NCI-H2196 treated with DMSO at 0.1 percent for 48 hours (cell line): ENCODE data around the gene SOX6.

ENCODE experiments used
- DNase-seq: peaks from one replicate; lab custom pipeline; 2025; ENCODE audit not compliant: unreplicated experiment; lab: John Stamatoyannopoulos, UW

Gene SOX6

GRCh38 chr11:16009021-16009420, 347.3 kb downstream of the SOX6 start:
- no peak for DNase-seq

- DNase-seq, result no peak
Observed at GRCh38 chr11:16007514-16007913, 348.8 kb downstream of the SOX6 start.

GRCh38 chr11:16002942-16003341, 353.4 kb downstream of the SOX6 start:
- DNase-seq, result no peak

- DNase-seq, result peak; percentile 46
Observed at GRCh38 chr11:16001899-16002426, 354.4 kb downstream of the SOX6 start.

- no peak for DNase-seq
Observed at GRCh38 chr11:16001044-16001568, 355.2 kb downstream of the SOX6 start.

- no peak for DNase-seq
Observed at GRCh38 chr11:16000065-16000464, 356.3 kb downstream of the SOX6 start.

- DNase-seq, result no peak
Observed at GRCh38 chr11:15993345-15993744, 363.0 kb downstream of the SOX6 start.

- DNase-seq, result no peak
Observed at GRCh38 chr11:15991215-15991614, 365.1 kb downstream of the SOX6 start.

GRCh38 chr11:15989685-15990084, 366.7 kb downstream of the SOX6 start:
- no peak for DNase-seq

- no peak for DNase-seq
Observed at GRCh38 chr11:15988693-15989231, 367.6 kb downstream of the SOX6 start.

- no peak for DNase-seq
Observed at GRCh38 chr11:15988016-15988550, 368.3 kb downstream of the SOX6 start.

GRCh38 chr11:15987046-15987445, 369.3 kb downstream of the SOX6 start:
- no peak for DNase-seq

GRCh38 chr11:15985860-15986139, 370.5 kb downstream of the SOX6 start:
- DNase-seq, result no peak

GRCh38 chr11:15985127-15985859, 371.1 kb downstream of the SOX6 start:
- no peak for DNase-seq

- no peak for DNase-seq
Observed at GRCh38 chr11:15981292-15981691, 375.1 kb downstream of the SOX6 start.

GRCh38 chr11:15977116-15977515, 379.2 kb downstream of the SOX6 start:
- no peak for DNase-seq

- DNase-seq, result no peak
Observed at GRCh38 chr11:15976433-15977045, 379.8 kb downstream of the SOX6 start.

- no peak for DNase-seq
Observed at GRCh38 chr11:15975742-15976141, 380.6 kb downstream of the SOX6 start.

- no peak for DNase-seq
Observed at GRCh38 chr11:15972838-15973237, 383.5 kb downstream of the SOX6 start.

- DNase-seq, result no peak
Observed at GRCh38 chr11:15971215-15971546, 385.2 kb downstream of the SOX6 start.

GRCh38 chr11:15970506-15971214, 385.7 kb downstream of the SOX6 start:
- no peak for DNase-seq
